ENCODE results near the gene NOTCH3.

The NOTCH3 gene

GRCh38 chr19:15201374-15202023 is 704 bp upstream of the NOTCH3 start:
- H3K4me3 ChIP-seq (ENCODE audit: low read length): peak overlapping the region; percentile 100
- peaks cover 25% of the 10 kb centered on the region for H3K36me3 ChIP-seq (ENCODE audit: insufficient read depth, low read length)
- 94% methylated on average over 18 of the region's 18 CpGs for WGBS
- no peak overlapping the region for H3K9ac ChIP-seq (ENCODE audit: low read depth, low read length)
- H3K27me3 ChIP-seq (ENCODE audit: insufficient read depth, low read length): no peaks in the 10 kb centered on the region
- H3K9me3 ChIP-seq (ENCODE audit: insufficient read depth, low read depth, low read length): no peaks in the 10 kb centered on the region
- H3K27ac ChIP-seq (ENCODE audit: low read depth, low read length): no peak overlapping the region
- no peaks in the 10 kb centered on the region for H3K4me1 ChIP-seq (ENCODE audit: insufficient read depth, low read length)

DNA sequence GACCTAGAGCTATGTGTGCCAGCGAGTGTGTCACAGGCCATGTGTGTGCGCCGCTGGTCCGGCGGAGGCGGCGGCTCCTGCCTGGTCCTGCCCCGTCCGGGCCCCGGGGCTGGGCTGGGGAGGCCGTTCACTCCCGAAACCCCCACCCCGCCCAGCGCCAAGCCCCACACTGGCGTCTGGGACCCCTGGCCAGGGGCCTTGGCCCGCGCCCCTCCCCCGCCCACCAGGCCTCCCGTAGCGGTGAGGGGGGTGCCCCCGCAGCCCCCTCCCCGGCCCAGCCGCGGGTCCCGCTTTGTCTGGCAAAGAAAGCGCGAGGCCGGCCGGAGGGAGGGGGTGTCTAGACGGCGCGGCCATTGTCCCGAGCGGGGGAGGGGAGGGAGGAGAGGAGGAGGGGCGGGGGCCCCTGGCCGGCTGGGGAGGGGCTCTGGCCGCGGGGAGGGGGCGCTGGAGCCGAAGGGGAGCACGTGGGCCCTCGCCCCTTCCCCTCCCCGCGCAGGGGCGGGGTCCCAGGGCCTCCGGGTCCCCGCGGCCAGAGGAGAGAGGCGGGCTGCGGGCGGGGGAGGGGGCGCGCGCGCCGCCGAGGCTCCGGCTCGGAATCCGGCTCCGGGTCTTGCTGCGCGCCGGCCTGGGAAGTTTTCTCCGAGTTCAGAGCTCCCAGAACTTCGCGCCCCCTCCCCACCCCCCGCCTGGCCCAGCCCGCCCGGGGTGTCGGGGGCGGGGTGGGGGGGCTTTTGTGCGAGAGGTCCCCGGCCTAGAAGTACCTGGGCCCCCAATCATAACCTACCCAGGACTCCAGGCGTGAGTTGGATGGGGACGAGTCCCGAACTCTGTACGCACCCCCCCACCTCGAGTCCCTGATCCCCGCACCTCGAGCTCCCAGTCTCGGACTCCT is 888 bp downstream of the NOTCH3 start:
- H3K4me1 ChIP-seq (ENCODE audit: insufficient read depth, low read length): peaks cover 3% of the 10 kb centered on the region
- peak overlapping the region; percentile 85 for H3K9ac ChIP-seq (ENCODE audit: low read depth, low read length)
- no peaks in the 10 kb centered on the region for H3K9me3 ChIP-seq (ENCODE audit: insufficient read depth, low read depth, low read length)
- peaks cover 27% of the 10 kb centered on the region for H3K36me3 ChIP-seq (ENCODE audit: insufficient read depth, low read length)
- 1% methylated on average over 67 of the region's 82 CpGs for WGBS
- H3K27ac ChIP-seq (ENCODE audit: low read depth, low read length): peak overlapping the region; percentile 73
- H3K4me3 ChIP-seq (ENCODE audit: low read length): peak overlapping the region; percentile 100
- H3K27me3 ChIP-seq (ENCODE audit: insufficient read depth, low read length): no peaks in the 10 kb centered on the region

DNA sequence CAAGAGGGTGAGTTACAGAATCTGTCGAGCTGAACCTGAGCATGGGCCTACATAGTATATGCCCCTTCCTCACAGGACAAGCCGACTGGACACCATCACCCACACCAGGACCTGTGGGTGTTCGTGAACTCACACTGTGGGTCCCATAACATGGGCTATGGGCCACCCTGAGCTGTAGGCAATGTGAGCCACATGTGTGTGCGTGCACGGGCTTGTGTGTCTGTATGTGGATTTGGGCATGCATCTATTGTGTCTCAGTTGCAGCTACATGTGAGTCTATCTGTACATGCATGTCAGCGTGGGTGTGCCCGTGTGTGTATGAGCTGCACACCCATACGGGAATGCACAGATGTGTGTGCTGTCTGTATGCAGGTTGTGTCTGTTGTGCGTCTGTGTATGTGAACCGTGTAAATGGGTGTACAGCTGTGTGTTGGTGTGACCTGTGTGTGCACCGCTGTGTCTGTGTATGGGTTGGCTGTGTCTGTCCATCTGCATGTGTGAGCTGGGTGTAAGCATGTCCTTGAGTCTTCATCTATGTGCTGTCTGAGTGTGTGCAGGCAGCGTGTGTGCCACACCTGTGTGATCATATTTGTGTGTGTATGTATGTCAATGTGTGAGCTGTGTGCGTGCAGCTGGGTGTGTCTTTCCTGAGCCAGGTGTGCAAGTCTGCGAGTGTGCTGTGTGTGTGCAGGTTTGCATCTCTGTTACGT is 1.7 kb downstream of the NOTCH3 start:
- WGBS: 83% methylated on average over 15 of the region's 15 CpGs

DNA sequence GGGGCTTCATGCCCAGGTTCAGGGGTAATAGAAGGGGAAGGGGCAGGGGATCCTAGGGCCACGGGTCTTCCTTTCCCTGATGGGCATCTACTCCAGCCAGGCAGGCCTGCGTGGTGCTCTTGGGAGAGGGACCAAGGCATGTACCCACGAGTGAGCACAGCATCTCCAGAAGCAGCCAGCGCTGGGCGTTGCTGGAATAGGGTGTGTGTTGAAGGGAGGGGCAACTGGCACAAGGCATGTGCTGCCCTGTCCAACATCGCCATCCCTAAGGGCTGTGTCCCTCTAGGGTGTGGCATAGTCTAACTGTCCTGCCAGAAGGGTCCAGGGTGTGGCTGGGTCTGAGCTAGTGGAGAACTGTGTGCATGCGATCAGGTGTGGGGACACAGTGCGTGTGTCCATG is 2.9 kb downstream of the NOTCH3 start:
- no peak overlapping the region for H3K4me3 ChIP-seq (ENCODE audit: low read length)
- H3K36me3 ChIP-seq (ENCODE audit: insufficient read depth, low read length): peaks cover 38% of the 10 kb centered on the region
- H3K4me1 ChIP-seq (ENCODE audit: insufficient read depth, low read length): peaks cover 4% of the 10 kb centered on the region
- no peak overlapping the region for H3K9ac ChIP-seq (ENCODE audit: low read depth, low read length)
- no peaks in the 10 kb centered on the region for H3K27me3 ChIP-seq (ENCODE audit: insufficient read depth, low read length)
- 89% methylated on average over 8 of the region's 8 CpGs for WGBS
- no peak overlapping the region for H3K27ac ChIP-seq (ENCODE audit: low read depth, low read length)
- no peaks in the 10 kb centered on the region for H3K9me3 ChIP-seq (ENCODE audit: insufficient read depth, low read depth, low read length)

More for the DNA sequence above, 1.7 kb downstream of the NOTCH3 start:
- Histone ChIP-seq H3K9me3 (ENCODE audit: insufficient read depth, low read depth, low read length) (no peaks in the 10 kb centered on the region), H3K4me1 (ENCODE audit: insufficient read depth, low read length) (peaks cover 4% of the 10 kb centered on the region), H3K27me3 (ENCODE audit: insufficient read depth, low read length) (no peaks in the 10 kb centered on the region), H3K4me3 (ENCODE audit: low read length) (peak overlapping the region; percentile 100), H3K36me3 (ENCODE audit: insufficient read depth, low read length) (peaks cover 31% of the 10 kb centered on the region), H3K9ac (ENCODE audit: low read depth, low read length) (peak overlapping the region; percentile 78), H3K27ac (ENCODE audit: low read depth, low read length) (peak overlapping the region; percentile 15; the same call in 1 of the 2 replicates)

DNA sequence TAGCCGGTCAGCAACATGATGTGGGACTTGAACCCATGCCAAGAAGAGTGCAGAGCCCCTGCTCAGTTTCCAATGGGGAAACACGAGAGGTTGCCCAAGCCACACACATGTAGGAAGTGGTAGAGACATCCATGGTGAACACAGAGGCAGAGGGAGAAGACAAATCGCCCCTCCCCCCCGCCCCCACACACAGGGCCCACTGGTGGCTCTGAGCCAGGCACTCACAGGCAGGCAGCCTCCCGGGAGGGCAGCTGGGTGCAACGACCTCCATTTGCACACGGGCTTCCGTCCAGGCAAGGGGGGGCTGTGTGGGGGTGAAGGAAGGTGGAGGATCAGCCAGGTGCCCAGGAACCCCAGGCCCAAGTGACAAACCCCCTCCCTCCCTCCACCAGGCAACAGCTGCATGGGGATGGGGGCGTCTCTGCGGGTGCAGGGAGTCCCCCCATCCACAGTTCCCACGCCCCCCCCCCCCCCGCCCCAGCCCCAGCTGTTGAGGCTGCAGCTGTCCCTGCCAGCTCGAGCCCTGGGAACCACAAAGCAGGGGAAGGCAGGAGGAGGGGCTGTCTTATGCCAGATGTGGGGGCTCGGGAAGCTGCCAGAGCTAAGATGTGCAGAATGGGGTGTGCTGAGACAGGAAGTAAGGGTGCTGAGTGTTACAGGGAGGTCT is 3.4 kb downstream of the NOTCH3 start:
- H3K9ac ChIP-seq (ENCODE audit: low read depth, low read length): no peak overlapping the region
- no peaks in the 10 kb centered on the region for H3K27me3 ChIP-seq (ENCODE audit: insufficient read depth, low read length)
- no peaks in the 10 kb centered on the region for H3K9me3 ChIP-seq (ENCODE audit: insufficient read depth, low read depth, low read length)
- no peak overlapping the region for H3K27ac ChIP-seq (ENCODE audit: low read depth, low read length)
- H3K4me1 ChIP-seq (ENCODE audit: insufficient read depth, low read length): peaks cover 4% of the 10 kb centered on the region
- no peak overlapping the region for H3K4me3 ChIP-seq (ENCODE audit: low read length)
- 91% methylated on average over 6 of the region's 14 CpGs for WGBS
- peaks cover 43% of the 10 kb centered on the region for H3K36me3 ChIP-seq (ENCODE audit: insufficient read depth, low read length)

GRCh38 chr19:15196360-15197005 is 4.3 kb downstream of the NOTCH3 start:
- H3K9ac ChIP-seq (ENCODE audit: low read depth, low read length): no peak overlapping the region
- no peaks in the 10 kb centered on the region for H3K9me3 ChIP-seq (ENCODE audit: insufficient read depth, low read depth, low read length)
- peak overlapping the region; percentile 60 for H3K4me3 ChIP-seq (ENCODE audit: low read length)
- peaks cover 4% of the 10 kb centered on the region for H3K4me1 ChIP-seq (ENCODE audit: insufficient read depth, low read length)
- WGBS: 75% methylated on average over 4 of the region's 4 CpGs
- no peaks in the 10 kb centered on the region for H3K27me3 ChIP-seq (ENCODE audit: insufficient read depth, low read length)
- H3K27ac ChIP-seq (ENCODE audit: low read depth, low read length): no peak overlapping the region; the same call in 1 of the 2 replicates
- H3K36me3 ChIP-seq (ENCODE audit: insufficient read depth, low read length): peaks cover 52% of the 10 kb centered on the region

DNA sequence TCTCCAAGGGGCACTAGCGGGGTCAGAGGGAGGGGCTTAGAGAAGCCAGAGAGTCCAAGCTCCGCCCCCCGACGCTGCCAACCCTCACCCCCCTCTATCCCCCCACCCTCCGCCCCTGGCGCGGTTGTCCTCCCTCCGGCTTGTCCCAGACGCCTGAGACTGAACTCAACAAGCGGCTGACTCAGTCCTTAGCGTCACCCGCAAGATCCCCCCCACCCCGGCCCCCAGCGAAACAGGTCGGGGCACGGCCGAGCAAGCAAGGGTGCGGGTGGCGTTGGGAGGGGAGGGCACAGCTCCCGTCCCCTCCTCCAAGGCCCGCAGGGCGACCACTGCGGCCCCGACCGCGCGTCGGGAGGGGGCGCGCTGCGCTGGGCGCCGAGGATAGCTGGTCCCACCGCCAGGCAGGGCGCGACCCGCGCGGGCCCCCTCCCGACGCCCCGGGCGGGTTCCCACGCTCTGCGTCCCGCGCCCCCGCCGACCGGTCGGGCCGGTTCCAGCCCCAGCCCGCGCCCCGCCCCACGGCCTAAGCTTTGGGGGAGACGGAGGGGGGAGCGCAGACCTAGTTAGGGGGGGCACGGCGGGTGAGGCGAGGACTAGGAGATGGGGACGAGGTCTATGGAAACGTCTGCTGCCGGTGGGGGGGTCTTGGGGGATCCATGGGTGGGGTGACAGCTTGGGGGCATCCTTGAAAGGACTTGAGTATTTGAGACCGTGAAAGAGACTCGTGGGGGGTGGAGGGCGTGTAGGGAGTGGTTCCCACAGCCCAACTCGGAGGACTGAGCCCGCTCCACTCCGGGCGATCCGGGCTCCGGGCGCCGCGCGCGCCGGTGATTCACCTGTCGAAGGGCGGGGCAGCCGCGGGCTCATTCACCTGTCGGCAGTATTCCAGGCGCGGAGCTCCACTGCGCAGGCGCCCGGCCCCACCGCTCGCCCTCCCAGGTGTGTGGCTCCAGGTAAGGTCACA is 5.1 kb downstream of the NOTCH3 start:
- WGBS: 2% methylated on average over 84 of the region's 91 CpGs
- H3K9me3 ChIP-seq (ENCODE audit: insufficient read depth, low read depth, low read length): no peaks in the 10 kb centered on the region
- H3K4me3 ChIP-seq (ENCODE audit: low read length): peak overlapping the region; percentile 60
- peaks cover 4% of the 10 kb centered on the region for H3K4me1 ChIP-seq (ENCODE audit: insufficient read depth, low read length)
- H3K27me3 ChIP-seq (ENCODE audit: insufficient read depth, low read length): no peaks in the 10 kb centered on the region
- peaks cover 60% of the 10 kb centered on the region for H3K36me3 ChIP-seq (ENCODE audit: insufficient read depth, low read length)
- H3K27ac ChIP-seq (ENCODE audit: low read depth, low read length): peak overlapping the region; percentile 64; the same call in 1 of the 2 replicates
- peak overlapping the region; percentile 61 for H3K9ac ChIP-seq (ENCODE audit: low read depth, low read length)

DNA sequence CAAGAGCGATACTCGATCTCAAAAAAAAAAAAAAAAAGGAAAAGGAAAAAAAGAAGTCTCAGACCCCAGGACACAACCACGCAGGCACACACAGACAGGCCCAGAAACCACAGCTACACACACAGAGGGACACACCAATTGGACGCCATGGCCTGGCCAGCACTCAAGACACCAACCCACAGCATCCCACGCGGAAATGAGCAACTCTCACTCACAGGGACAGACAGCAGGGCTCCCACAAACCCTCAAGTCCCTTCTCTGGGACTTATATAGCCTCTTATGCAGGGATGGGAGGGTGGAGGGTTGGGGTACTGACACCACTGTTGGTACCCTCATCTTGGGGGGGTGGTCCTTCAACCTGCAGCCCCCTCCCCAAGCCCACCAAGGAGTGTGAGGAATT is 5.9 kb downstream of the NOTCH3 start:
- Histone ChIP-seq H3K9ac (ENCODE audit: low read depth, low read length) (no peak overlapping the region), H3K27me3 (ENCODE audit: insufficient read depth, low read length) (no peaks in the 10 kb centered on the region), H3K9me3 (ENCODE audit: insufficient read depth, low read depth, low read length) (no peaks in the 10 kb centered on the region), H3K4me1 (ENCODE audit: insufficient read depth, low read length) (peaks cover 4% of the 10 kb centered on the region), H3K27ac (ENCODE audit: low read depth, low read length) (no peak overlapping the region), H3K4me3 (ENCODE audit: low read length) (peak overlapping the region; percentile 60), H3K36me3 (ENCODE audit: insufficient read depth, low read length) (peaks cover 67% of the 10 kb centered on the region)
- WGBS: 81% methylated on average over 6 of the region's 6 CpGs

DNA sequence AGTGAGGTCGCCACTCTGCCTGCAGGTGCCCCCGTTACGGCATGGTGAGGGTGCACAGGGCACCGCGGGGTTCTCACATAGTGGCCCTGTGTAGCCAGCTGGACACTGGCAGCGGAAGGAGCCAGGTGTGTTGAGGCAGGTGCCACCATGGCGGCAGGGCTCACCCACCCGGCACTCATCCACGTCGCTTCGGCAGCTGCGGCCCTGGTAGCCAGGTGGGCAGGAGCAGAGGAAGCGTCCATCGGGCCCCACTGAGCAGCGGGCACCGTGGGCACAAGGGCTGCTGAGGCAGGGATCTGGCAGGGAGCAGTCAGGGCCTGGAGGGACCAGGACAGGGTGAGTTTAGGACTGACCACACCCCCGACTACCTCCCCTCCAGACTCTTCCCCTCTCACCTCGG is 8.8 kb downstream of the NOTCH3 start:
- H3K9ac ChIP-seq (ENCODE audit: low read depth, low read length): no peak overlapping the region
- 97% methylated on average over 18 of the region's 18 CpGs for WGBS
- H3K27me3 ChIP-seq (ENCODE audit: insufficient read depth, low read length): no peaks in the 10 kb centered on the region
- no peak overlapping the region for H3K4me3 ChIP-seq (ENCODE audit: low read length)
- H3K27ac ChIP-seq (ENCODE audit: low read depth, low read length): no peak overlapping the region
- H3K9me3 ChIP-seq (ENCODE audit: insufficient read depth, low read depth, low read length): no peaks in the 10 kb centered on the region
- H3K4me1 ChIP-seq (ENCODE audit: insufficient read depth, low read length): peaks cover 4% of the 10 kb centered on the region
- H3K36me3 ChIP-seq (ENCODE audit: insufficient read depth, low read length): peaks cover 74% of the 10 kb centered on the region

Measured in HUES64 (cell line).